HG03571 (cell line): ENCODE data around the gene EHBP1.
"Not testable (repeated sequence)": the region's sequence is repeated elsewhere in the genome, so short reads cannot be mapped to it uniquely, and the experiment has no call there.

ENCODE experiments used
- ATAC-seq: cut with Tn5 transposase; IDR thresholded peaks from one replicate; pipeline ENCODE4 v1.9.1; 2021; ENCODE audit not compliant: unreplicated experiment

The EHBP1 gene

GRCh38 chr2:62704654-62705006, 883 bp upstream of the EHBP1 start:
- no peak for ATAC-seq

GRCh38 chr2:62705859-62706720, 577 bp downstream of the EHBP1 start:
- no peak for ATAC-seq

DNA sequence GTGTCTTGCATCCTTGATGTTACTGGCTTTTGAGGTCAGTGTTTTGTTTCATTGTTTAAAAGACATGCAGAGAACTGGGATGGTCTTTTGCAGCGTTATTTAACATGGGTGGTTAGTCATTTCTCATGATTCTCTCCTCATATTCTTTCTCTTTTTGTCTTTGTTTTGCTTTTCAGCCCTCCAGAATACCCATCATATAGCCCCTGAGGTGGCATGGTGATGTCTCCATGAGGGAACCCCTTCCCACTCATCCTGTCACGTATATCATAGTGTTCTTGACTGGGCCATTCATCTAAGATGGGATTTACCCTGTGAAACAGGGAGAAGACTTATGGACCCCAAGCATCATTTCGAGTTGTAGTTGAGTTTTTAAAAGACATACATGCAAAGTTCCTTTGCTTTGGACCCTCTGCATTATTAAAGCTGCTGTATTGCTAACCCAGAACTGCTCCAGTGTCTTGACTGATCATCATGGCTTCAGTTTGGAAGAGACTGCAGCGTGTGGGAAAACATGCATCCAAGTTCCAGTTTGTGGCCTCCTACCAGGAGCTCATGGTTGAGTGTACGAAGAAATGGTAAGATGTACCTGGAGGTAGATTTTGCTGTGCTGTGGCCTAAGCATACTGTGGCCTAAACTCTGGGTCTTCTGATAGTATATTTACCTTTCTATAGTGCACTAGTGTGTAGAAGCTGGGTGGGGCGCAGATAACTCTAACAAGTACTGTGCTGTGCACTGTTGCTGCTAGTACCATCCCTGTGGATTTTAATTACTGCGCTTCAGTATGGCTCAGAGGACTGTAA, 1.4 kb downstream of the EHBP1 start:
- no peak for ATAC-seq

GRCh38 chr2:62708751-62709150, 3.2 kb downstream of the EHBP1 start:
- ATAC-seq = no peak

- no peak for ATAC-seq
Observed at GRCh38 chr2:62711832-62712494, 6.5 kb downstream of the EHBP1 start.

- ATAC-seq = not testable (repeated sequence)
Observed at GRCh38 chr2:62713196-62713595, 7.7 kb downstream of the EHBP1 start.

- no peak for ATAC-seq
Observed at GRCh38 chr2:62713837-62714236, 8.3 kb downstream of the EHBP1 start.

DNA sequence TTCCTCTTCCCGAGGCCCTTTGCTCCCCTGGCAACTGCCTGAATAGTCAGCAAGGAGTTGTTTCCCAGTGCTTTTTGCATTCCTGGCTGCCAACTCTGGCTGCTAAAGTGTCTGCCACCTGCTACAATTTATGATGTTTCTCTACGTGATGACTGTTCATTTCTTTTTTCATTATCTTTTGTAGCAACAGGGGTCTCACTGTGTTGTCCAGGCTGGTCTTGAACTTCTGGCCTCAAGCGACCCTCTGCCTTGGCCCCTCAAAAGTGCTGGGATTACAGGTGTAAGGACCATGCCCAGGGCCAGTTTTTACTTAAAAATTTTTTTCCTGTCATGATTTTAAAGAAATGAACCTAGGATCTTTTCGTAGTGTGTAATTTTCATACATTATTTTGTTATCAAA, 11.3 kb downstream of the EHBP1 start:
- no peak for ATAC-seq

GRCh38 chr2:62717503-62718081, 12.1 kb downstream of the EHBP1 start:
- ATAC-seq = no peak

- ATAC-seq = no peak
Observed at GRCh38 chr2:62718225-62718822, 12.8 kb downstream of the EHBP1 start.

DNA sequence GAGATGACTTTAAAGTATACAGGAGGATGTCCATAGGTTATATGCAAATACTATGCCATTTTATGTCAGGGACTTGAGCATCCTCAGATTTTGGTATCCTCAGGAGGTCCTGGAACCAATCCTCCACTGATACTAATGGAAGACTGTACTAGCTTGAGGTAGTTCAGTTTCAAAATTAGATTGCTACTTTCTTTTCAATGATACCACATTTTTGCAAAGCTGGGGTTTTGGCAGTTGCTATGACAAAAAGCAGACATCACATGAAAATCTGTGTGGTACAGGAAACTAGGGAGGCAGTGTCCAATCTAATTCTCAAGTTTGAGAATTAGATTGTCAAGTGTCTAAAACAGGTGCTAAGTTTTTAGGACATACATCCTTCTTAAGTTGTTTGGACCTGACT, 14.2 kb downstream of the EHBP1 start:
- ATAC-seq = no peak

DNA sequence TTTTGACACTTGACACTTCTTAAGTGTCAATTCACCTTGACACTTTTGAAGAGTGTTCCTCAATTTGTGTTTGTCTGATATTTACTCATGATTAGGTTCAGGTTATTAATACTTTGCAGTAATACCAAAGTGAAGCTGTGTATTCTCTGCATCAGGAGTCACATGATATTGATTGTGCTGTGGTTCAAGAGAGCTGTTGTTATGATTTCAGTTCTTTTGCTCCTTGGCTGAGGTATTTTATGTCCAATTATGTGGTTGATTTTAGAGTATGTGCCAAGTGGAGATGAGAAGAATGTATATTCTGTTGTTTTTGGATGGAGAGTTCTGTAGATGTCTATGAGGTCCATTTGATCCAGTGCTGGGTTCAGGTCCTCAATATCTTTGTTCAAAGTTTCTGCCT, 17.2 kb downstream of the EHBP1 start:
- no peak for ATAC-seq

DNA sequence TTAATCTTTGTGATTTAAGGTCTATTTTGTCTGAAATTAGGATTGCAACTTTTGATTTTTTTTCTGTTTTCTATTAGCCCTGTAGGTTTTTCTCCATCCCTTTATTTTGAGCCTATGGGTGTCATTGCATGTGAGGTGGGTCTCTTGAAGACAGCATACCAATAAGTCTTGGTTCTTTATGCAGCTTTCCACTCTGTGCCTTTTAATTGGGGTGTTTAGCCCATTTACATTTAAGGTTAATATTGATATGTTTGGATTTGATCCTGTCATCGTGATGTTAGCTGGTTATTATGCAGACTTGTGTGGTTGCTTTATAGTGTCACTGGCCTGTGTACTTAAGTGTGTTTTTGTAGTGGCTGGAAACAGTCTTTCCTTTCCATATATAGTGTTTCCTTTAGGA, 17.7 kb downstream of the EHBP1 start:
- no peak for ATAC-seq

DNA sequence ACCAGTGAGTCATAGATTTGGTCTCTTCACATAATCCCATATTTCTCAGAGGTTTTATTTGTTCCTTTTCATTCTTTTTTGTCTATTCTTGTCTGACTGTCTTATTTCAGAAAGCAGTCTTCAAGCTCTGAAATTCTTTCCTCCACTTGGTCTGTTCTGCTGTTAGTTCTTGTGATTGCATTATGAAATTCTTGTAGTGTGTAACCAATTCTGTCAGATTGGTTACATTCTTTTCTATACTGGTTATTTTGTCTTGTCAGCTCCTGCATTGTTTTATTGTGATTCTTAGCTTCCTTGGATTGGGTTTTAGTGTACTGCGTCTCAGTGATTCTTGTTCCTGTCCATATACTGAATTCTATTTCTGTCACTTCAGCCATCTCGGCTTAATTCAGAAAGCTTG, 18.6 kb downstream of the EHBP1 start:
- no peak for ATAC-seq

- no peak for ATAC-seq
Observed at GRCh38 chr2:62724886-62725711, 19.6 kb downstream of the EHBP1 start.

DNA sequence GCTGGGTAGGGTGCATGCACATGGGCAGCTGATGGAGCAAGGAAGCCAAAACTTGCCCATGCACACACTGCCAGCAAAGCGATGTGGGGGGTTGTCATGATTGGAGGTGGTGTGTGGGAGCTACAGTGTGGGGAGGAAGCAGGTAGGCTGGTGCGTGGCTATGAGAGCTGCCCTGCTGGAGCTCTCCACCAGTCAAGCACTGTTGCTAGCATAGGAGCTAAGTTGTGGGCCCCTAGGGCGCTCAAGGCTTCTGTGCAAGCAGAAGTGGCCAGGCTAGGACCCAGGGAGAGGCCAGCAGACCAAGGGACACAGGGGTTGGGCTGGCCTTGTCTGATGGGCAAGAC, 20.2 kb downstream of the EHBP1 start:
- ATAC-seq = no peak

DNA sequence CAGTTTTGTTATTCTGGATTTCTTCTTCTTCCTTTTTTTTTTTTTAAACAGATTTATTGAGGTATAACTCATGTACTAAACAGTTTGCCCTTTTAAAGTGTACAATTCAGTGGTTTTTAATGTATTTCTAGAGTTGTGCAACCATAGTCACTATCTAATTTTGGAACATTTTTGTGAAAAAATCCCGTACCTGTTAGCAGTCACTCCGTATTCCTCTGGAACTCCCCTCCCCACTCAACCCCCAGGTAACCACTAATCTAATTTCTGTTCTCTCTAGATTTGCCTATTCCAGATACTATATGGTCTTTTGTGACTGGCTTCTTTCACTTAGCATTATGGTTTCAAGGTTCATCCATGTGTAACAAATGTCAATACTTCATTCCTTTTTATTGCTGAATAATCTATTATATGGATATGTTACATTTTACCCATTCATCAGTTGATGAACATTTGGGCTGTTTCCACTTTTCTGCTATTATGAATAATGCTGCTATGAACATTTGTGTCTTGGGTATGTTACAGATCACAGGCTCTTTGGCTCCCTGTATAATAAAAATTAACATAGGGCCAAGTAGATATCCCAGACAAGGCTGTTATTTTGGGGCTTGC, 21.9 kb downstream of the EHBP1 start:
- ATAC-seq = no peak

DNA sequence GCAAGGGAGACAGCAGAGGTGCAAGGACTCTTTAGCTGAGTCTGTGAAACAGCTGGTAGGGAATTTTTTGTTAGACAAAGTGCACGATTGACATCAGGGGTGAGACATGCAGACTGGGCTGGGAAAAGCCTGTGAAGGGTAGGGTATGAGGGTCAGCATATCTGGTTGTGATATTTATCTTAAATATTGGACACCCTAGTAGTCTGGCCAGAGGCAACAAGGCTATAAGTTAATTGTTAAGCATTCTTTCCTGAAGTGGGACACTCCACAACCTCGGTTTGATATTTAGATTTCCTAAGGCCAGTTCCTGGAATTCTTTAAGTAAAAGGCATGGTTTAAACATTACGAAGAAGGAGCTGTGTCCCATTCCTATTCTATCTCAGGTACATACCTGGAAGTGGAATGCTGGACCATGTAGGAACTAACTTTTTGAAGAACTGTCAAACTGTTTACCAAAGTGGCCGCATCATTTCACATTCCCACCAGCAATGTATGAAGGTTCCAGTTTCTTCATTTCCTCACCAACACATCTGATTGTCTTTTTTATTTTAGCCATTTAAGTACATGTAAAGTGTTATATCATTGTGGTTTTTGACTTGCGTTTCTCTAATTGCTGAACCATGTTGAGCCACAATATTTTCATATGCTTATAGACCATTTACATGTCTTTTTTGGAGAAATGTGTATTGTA, 22.5 kb downstream of the EHBP1 start:
- ATAC-seq = no peak

DNA sequence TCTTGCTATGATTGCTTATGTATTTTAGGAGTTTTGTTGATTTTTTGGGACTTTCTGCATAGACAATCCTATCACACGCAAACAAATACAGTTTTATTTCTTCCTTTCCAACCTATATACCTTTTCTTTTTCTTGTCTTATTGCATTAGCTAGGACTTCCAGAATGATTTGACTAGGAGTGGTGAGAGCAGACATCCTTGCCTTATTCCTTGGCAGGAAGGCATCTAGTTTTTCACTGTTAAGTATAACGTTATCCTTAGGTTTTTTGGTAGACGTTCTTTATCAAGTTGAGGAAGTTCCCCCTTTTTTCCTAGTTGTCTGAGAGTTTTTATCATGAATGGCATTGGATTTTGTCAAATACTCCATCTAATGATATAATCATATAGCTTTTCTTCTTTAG, 25.8 kb downstream of the EHBP1 start:
- no peak for ATAC-seq
